PC-3 (cell line): ENCODE results near the gene GPR68.

Experiments
- EZH2phosphoT487 ChIP-seq: fragments of 300-600 bp; sonication (generic); IDR thresholded peaks from 2 replicates; pipeline ENCODE4 v1.6.1; 2018; ENCODE audit warnings: mild to moderate bottlenecking, antibody characterized with exemption, low read length, borderline replicate concordance
- TF ChIP-seq, protein P1 (sequence below): fragments of 300-600 bp; sonication (generic); conservative IDR thresholded peaks from 2 replicates; pipeline ENCODE4 v1.5.1; 2017; ENCODE audit warnings: antibody characterized with exemption, low read depth, mild to moderate bottlenecking, low read length

DNA sequence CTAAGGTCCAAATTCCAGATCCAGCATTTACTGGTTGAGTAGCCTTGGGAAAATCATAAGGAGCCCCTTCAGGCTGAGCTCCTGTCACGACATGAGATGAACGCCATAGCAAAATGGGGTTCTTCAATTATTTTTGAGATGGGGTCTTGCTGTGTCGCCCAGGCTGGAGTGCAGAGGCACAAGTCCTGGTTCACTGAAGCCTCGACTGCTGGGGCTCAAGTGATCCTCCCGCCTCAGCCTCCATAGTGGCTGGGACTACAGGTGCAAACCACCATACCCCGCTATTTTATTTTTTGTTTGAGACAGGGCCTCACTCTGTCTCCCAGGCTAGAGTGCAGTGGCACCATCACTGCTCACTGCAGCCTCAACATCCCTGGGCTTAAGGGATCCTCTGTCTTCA is 25.7 kb upstream of the GPR68 start:
- TF ChIP-seq, protein P1, sequence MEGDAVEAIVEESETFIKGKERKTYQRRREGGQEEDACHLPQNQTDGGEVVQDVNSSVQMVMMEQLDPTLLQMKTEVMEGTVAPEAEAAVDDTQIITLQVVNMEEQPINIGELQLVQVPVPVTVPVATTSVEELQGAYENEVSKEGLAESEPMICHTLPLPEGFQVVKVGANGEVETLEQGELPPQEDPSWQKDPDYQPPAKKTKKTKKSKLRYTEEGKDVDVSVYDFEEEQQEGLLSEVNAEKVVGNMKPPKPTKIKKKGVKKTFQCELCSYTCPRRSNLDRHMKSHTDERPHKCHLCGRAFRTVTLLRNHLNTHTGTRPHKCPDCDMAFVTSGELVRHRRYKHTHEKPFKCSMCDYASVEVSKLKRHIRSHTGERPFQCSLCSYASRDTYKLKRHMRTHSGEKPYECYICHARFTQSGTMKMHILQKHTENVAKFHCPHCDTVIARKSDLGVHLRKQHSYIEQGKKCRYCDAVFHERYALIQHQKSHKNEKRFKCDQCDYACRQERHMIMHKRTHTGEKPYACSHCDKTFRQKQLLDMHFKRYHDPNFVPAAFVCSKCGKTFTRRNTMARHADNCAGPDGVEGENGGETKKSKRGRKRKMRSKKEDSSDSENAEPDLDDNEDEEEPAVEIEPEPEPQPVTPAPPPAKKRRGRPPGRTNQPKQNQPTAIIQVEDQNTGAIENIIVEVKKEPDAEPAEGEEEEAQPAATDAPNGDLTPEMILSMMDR, result no peak
- TF ChIP-seq EZH2phosphoT487, result no peak
